Large intestine (tissue), 3 donors: ENCODE results near the gene TOLLIP. TPM values are rescaled to one million over a fixed set of nuclear protein-coding genes. Genes with fewer than 3 reads are reported as not detected.

Experiments used
- DNase-seq, 2 donors: peaks; one replicate each; pipeline versions ENCODE4 v3.0.0 to v3.0.0-alpha.2; 2013
- H3K27ac ChIP-seq: one replicate; pipeline ENCODE4 v1.5.1; 2013; ENCODE audit warnings: low read length
- H3K27me3 ChIP-seq: 2 replicates; pipeline ENCODE4 v1.6.1; 2013; ENCODE audit warnings: low read length; ENCODE audit not compliant: control insufficient read depth, insufficient read depth
- H3K36me3 ChIP-seq: 2 replicates; pipeline ENCODE4 v1.6.1; 2013; ENCODE audit warnings: low read length; ENCODE audit not compliant: control insufficient read depth, insufficient read depth
- H3K4me1 ChIP-seq: one replicate; pipeline ENCODE4 v1.6.1; 2013; ENCODE audit warnings: low read length; ENCODE audit not compliant: control insufficient read depth, insufficient read depth
- H3K4me3 ChIP-seq: one replicate; pipeline ENCODE4 v1.5.1; 2013; ENCODE audit warnings: low read length
- H3K9me3 ChIP-seq: one replicate; pipeline ENCODE4 v1.6.1; 2013; ENCODE audit warnings: mild to moderate bottlenecking, low read depth, low read length, moderate library complexity; ENCODE audit not compliant: control insufficient read depth
- WGBS: methylation state at CpG from one replicate; pipeline ENCODE4 v1.1.5; 2013; ENCODE audit warnings: low lambda C conversion rate; ENCODE audit not compliant: insufficient coverage; 5-methylcytosine and 5-hydroxymethylcytosine counted together
- polyA plus RNA-seq: library from polyadenylated mRNA; unstranded; fragments of 120-200 nt; gene quantifications from one replicate; pipeline ENCODE4 v1.2.1, GENCODE V29; 2013

Gene TOLLIP
- polyA plus RNA-seq, 1 donor = 48.3 TPM

DNA sequence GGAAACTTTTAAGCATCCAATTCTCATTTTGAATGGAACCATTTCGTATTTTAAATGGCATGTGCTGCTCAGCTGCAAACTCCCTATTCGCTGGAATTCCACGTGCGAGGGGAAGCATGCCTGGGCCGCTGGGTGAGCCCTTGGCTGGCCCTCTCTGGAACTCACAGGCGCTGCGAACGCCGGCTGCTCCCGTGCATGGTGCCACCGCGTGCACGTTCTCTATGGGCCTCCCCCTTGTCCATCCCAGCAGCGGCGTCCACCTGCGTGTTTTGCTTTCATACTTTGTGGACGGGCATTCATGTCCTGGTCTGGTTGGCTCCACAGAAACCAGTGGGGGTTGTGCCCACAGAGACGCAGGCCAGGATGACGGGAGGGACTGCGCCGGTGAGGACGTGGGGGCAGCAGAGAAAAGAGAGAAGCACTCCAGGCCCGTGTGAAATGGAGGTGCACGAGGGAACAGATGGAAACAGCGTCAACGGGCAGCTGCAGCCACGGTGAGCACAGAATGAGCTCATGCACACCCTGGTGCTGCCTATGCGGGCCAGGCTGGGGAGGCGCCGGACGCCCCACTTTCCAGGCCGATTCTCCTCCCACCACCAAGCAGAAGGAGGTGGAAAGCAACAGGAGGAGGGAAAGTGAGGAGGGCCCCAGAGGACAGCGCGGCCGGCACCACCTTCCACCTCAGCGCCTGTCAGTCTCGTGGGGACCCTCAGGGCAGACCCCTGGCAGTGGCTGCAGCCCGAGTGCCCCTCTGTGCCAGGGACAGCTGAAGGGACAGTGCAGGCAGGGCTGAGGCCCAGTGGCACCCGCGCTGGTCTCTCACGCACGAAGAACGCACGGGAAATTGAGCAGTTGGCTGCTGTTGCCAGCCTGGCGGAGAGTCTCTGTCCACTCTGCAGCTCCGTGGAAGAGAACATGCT lies 29.1 kb downstream of the TOLLIP start:
- 83% methylated on average over 1 of the region's 46 CpGs for WGBS

GRCh38 chr11:1279674-1280055 lies 29.8 kb downstream of the TOLLIP start:
- no peak for DNase-seq
- no peak overlapping the region for H3K27ac ChIP-seq
- no peaks in the 10 kb centered on the region for H3K27me3 ChIP-seq
- H3K36me3 ChIP-seq = peaks cover 75% of the 10 kb centered on the region
- no peaks in the 10 kb centered on the region for H3K4me1 ChIP-seq
- H3K9me3 ChIP-seq = no peaks in the 10 kb centered on the region
- 100% methylated on average over 1 of the region's 14 CpGs for WGBS
- no peak overlapping the region for H3K4me3 ChIP-seq

More for the DNA sequence above, 29.1 kb downstream of the TOLLIP start:
- no peak overlapping the region for H3K27ac ChIP-seq
- H3K9me3 ChIP-seq = no peaks in the 10 kb centered on the region
- H3K4me1 ChIP-seq = no peaks in the 10 kb centered on the region
- DNase-seq = no peak
- peaks cover 77% of the 10 kb centered on the region for H3K36me3 ChIP-seq
- no peak overlapping the region for H3K4me3 ChIP-seq
- H3K27me3 ChIP-seq = no peaks in the 10 kb centered on the region

- Histone ChIP-seq H3K4me1 (no peaks in the 10 kb centered on the region), H3K36me3 (peaks cover 76% of the 10 kb centered on the region), H3K27ac (no peak overlapping the region), H3K4me3 (no peak overlapping the region), H3K9me3 (no peaks in the 10 kb centered on the region), H3K27me3 (no peaks in the 10 kb centered on the region)
- DNase-seq = no peak
- no CpG with 5 or more reads among the region's 40 CpGs for WGBS
Measured at GRCh38 chr11:1278766-1279673, 30.4 kb downstream of the TOLLIP start.

DNA sequence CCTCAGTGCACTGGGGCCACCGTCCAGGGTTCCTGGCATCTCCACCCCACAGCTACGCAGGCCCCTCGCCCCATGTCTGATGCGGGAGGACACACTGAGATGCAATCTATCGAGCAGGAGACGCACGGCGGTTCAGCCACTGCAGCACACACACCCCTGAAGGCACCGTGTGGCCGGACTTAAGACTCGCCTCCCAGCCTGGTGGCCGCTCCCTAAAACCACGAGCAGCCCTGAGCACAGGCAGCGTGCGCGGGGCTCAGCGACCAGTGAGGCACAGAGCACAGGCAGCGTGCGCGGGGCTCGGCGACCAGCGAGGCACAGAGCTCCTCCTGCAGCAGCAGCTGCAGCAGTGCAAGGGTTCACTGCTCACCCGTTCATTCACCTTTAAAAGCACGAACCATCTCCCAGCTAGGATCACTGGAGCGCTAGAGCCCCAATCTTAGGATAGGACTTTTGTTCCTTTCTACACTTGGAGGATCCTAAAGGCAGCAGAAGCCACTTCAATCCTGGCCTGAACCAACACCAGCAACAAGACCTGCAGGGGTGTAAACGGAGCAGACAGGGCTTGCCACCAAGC lies 31.4 kb downstream of the TOLLIP start:
- no peak overlapping the region for H3K4me3 ChIP-seq
- no CpG with 5 or more reads among the region's 27 CpGs for WGBS
- no peaks in the 10 kb centered on the region for H3K27me3 ChIP-seq
- no peaks in the 10 kb centered on the region for H3K4me1 ChIP-seq
- peaks cover 6% of the 10 kb centered on the region for H3K9me3 ChIP-seq
- H3K27ac ChIP-seq = no peak overlapping the region
- peaks cover 73% of the 10 kb centered on the region for H3K36me3 ChIP-seq
- DNase-seq = no peak

- peaks cover 72% of the 10 kb centered on the region for H3K36me3 ChIP-seq
- WGBS = no CpG with 5 or more reads among the region's 37 CpGs
- H3K4me1 ChIP-seq = no peaks in the 10 kb centered on the region
- H3K4me3 ChIP-seq = no peak overlapping the region
- H3K27ac ChIP-seq = no peak overlapping the region
- H3K9me3 ChIP-seq = peaks cover 11% of the 10 kb centered on the region
- no peak for DNase-seq
- no peaks in the 10 kb centered on the region for H3K27me3 ChIP-seq
Measured at GRCh38 chr11:1276866-1277615, 32.4 kb downstream of the TOLLIP start.

- no CpG with 5 or more reads among the region's 32 CpGs for WGBS
- H3K27ac ChIP-seq = no peak overlapping the region
- no peak for DNase-seq
- H3K36me3 ChIP-seq = peaks cover 64% of the 10 kb centered on the region
- no peak overlapping the region for H3K4me3 ChIP-seq
- no peaks in the 10 kb centered on the region for H3K4me1 ChIP-seq
- peaks cover 11% of the 10 kb centered on the region for H3K9me3 ChIP-seq
- H3K27me3 ChIP-seq = no peaks in the 10 kb centered on the region
Measured at GRCh38 chr11:1276041-1276790, 33.2 kb downstream of the TOLLIP start.

DNA sequence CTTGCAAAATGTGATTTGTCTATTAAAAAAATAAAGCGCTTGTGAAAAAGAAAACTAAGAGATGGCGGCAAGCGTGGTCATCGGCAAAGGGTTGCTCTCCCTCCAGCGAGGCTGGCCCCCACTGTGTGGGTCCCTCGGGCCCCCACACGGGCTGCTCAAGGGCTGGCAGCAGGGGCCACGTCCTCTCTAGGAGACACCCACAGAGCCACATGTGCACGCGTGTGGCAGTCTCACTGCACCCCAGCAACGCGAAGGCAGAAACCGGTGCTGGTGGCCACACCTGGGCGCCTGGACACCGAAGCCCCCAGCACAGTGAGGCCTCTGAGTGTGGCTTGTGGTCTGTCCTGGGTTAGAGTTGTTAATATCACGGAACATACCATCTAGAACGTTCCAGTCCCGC lies 34.4 kb downstream of the TOLLIP start:
- WGBS = 100% methylated on average over 2 of the region's 18 CpGs
- Histone ChIP-seq H3K9me3 (peaks cover 11% of the 10 kb centered on the region), H3K4me3 (no peak overlapping the region), H3K4me1 (no peaks in the 10 kb centered on the region), H3K27me3 (no peaks in the 10 kb centered on the region), H3K27ac (no peak overlapping the region), H3K36me3 (peaks cover 54% of the 10 kb centered on the region)
- no peak for DNase-seq

DNA sequence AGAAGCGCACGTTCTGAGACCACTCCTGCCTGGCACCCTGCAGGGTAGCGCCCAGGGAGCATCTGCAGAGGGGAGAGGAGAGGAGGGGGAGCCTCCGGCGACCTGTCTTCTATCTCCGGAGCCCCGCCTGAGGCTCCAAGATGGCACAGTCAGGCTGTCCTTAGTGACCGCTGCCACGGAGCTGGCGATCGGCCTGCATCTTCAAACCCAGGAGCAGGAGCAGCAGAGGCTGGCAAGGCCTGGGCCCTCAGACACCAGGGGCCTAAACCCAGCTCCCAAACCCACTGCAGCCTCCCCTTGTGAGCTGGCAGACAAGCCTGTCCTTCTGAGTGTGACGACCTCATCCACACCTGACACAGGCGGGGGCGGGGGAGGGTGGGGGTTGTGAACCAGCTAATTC lies 34.9 kb downstream of the TOLLIP start:
- Histone ChIP-seq H3K27me3 (no peaks in the 10 kb centered on the region), H3K36me3 (peaks cover 49% of the 10 kb centered on the region), H3K4me1 (no peaks in the 10 kb centered on the region), H3K9me3 (peaks cover 11% of the 10 kb centered on the region), H3K27ac (no peak overlapping the region), H3K4me3 (no peak overlapping the region)
- DNase-seq = no peak
- no CpG with 5 or more reads among the region's 14 CpGs for WGBS

DNA sequence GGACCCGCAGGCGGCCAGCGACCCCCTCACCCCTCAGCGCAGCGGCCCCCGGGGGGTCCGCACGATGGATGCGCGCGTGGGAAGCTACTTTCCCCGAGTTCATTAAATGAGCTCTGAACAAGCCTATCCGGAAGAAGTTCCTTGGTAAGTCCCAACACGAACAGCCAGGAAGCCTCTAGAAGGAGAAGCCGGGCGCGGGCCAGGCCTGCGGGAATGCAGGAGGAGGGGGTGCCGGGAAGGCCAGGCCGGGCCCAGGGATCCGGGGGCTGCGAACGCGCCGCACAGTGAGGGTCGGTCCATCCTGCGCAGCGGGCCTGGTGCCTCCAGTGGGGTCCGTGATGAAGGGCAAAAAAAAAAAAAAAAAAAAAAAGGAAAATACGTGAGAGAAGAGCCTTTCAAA lies 36.9 kb downstream of the TOLLIP start:
- no peaks in the 10 kb centered on the region for H3K27me3 ChIP-seq
- peaks cover 38% of the 10 kb centered on the region for H3K36me3 ChIP-seq
- 95% methylated on average over 4 of the region's 30 CpGs for WGBS
- peaks cover 11% of the 10 kb centered on the region for H3K9me3 ChIP-seq
- DNase-seq = no peak
- no peak overlapping the region for H3K4me3 ChIP-seq
- H3K27ac ChIP-seq = no peak overlapping the region
- no peaks in the 10 kb centered on the region for H3K4me1 ChIP-seq
